ENCODE results near the gene LRRC7.
"Not testable (repeated sequence)": the region's sequence is repeated elsewhere in the genome, so short reads cannot be mapped to it uniquely, and the experiment has no call there.

LRRC7 gene

DNA sequence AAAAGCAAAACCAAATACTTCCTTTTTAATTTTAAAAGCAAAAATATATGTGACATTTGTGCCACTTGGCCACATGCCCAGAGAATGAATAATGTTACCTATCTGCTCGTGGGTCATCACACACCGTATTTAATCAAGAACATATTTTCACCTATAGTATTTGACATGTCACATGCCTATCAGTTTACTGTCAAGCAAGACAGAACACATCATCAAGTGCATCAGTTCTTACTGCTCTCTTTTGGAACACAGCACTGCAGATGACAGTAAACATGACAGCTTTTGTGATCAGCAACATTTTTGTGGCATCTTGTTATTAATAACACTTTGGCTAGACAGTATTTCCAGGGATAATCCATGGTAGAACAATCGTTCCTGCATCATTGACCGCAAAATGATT is 134.4 kb downstream of the LRRC7 start:
- no peak for DNase-seq

DNA sequence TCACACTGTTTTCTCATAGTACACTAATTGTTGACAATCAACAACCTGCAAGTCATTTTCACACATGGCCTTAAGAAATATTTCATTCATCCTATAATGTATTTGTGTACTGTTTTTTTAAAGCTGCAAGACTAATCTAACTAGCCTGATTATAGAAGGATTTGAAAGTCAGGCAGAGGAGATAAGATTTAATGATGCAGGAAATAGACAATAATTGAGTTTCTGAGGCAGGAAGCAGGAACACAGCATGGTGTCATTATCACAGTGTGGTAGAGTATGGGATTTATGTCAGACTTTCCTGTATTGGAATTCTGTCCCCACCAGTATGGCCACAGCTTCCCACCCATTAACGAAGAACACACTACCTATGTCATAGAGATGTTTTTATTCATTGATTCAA is 138.8 kb downstream of the LRRC7 start:
- DNase-seq: no peak

DNA sequence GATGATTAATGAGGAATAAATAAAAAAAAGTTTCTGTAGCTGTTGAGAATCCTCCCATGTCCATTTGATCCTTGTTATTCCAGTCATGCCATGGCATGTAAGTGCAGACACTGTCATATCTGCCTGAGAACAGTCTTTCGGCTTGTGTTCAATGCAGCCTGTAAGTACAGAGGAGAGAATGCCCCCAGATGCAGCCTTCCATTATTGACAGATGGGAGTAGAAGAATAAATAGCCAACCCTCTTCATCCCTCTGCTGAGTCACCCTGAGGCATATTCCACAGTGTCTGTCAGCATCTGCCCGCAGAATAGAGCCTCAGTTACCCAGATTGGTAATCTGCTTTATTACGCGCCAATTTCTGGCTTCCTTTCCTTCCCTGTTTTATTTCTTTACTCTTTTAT is 139.4 kb downstream of the LRRC7 start:
- no peak for DNase-seq

DNA sequence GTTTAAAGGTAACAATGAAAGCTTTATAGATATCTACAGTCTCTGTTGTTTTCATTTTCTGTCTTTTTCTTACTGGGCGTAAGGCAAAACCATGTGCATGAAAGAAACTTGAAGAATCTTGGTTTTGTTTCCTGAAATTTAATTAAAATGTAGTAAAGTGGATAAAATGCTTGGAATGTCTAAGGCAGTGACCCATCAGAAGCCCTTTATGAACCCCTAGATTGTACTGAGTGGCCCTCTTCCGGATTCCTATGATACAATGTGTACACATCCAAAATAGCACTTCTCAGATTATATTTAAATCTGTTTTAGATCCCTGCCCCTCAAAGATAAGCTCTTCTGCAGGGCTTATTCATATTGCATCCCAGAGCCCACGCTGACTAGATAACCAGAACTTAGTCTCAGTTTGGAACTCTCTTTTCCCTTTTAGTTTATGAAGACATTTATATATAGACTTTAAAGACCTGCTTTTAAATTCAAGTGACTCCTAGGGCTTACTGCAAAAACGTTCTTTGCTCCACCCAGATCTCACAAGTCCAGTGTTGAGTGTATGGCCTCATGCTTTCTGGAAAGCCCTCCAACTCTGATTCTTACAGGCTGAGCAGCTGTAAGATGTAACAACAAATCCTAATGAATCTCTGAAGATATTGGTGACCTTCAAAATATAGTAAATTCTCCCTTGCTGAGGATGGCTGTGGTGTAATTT is 142.9 kb downstream of the LRRC7 start:
- no peak for DNase-seq

DNA sequence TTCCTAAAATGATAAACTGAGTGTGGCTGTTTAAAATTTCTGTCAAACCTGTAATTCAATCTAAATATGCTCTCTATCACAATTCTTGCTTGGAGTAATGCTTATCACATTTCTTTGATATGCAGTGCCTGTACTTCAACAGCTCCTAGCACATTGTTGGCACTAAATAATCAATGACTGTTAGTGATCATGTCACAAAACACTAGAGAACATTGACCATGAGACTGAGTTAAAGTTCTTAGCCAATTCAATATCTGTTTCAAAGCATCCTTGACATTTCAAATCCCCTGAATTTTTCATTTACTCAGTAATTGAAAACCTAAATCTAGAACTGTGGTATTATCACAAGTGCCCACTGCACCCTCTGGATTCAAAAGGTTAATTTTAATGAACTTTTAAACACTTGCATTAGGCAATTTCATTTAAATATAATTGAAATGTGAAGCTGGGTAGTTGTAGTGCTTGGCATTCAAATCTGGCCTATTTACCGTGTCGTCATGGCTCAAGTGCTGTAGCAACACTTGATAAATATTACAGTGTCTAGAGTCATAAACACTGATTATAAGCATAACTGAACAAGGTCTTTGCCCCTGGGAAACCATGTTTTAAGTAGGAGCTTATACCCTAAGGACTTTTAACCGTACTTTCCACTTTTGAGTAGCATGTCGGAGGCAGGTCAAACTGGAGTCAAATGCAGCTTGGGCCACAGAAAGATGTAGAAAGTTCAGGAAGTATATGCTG is 143.6 kb downstream of the LRRC7 start:
- no peak for DNase-seq

DNA sequence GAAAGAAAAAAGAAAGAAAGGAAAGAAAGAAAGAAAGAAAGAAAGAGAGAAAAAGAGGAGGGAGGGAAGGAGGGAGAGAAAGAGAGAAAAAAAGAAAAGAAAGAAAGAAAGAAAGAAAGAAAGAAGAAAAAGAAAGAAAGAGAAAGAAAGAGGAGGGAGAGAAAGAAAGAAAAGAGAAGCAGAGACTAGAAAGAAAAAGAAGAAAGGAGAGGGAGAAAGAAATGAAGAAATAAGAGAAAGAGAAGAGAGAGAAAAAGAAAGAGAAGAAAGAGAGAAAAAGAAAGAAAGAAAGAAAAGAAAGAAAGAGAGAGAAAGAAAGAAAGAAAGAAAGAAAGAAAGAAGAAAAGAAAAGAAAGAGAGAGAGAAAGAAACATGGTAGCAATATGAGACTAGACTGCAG is 150.1 kb downstream of the LRRC7 start:
- DNase-seq: not testable (repeated sequence)

- no peak for DNase-seq
Observed at GRCh38 chr1:69728206-69728605, 160.5 kb downstream of the LRRC7 start.

DNA sequence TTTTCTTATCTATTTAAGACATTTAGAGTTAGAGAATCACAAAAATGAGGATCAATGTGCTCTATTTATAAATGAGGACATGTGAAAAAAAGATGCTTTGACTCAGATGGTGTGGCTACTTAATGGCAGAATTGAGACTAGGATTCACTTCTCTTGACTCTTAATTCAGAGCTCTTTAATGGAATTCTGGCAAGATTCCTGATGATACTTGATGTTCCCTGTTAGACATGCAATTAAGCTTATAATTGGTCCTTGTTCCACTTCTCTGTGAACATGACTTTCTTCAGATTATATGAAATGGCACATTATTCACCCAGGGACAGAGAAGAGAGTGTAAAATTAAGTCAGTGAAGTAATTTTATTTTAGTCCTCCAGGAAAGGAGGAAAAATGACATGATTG is 165.3 kb downstream of the LRRC7 start:
- DNase-seq: no peak

DNA sequence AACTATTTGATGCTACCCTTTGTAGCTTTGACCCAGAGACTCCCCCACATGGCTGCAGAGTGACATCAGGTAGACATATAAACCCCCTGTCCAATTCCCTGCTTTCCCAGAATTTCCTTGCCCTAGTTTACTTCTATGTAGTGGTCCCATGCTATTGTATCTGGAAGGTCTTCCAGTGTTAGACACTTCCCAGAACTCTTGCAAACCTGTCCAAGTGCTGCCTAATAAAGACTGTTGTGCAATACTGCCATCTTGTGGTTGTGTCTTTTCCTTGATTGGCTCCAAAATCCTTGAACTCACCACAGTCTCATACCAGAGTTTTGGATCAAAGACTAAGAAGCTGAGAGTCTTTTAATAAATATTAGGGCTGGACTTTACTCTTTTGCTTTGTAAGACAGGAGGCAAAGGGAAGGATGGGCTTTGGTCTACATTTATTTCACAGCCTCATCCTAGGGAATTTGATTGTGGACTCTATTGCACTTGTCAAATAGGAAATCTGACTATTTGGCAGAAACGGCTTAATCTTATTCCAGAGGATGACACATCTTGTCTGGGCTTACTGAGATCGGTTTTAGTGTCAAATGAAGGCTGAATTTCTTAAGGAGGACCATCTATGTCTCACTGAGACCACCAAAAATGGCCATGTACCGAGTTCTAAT is 169.9 kb downstream of the LRRC7 start:
- DNase-seq: peak in 1 of 2 experiments; percentile 28

DNA sequence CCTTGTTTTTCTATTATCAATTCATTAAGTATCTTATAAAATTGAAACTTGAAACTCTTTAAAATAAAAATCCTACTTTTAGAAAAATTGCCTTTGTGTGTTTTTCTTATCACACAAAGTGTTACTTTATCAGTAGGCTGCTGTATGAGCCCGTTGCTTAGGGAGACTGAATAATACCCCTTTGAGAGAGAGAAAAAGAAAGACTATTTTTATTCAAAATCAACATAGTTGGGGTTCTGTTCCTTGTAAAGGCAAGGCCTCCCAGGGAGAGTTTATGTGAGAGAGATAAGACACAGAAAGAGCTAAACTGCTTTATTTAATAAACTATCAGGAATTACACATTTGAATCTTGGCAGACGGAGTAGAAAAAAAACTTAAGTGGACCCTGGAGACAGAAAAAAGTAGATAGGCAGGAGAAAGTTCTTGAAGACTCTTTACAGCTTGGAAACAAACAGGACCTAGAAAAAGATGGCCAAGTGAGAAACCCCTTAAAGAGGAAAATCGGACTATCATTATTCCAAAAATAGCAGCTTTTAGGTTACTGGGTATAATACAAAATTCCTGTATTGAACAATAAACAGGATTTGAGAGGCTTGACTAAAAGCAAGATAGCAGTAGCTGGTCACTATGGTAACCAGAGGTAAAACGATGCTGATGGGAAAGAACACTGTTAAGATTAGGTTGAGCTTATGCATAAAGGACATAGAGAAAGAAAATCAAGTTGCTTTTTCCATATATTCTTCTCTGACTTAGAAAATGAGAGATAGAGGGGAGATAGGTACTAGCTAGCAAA is 170.9 kb downstream of the LRRC7 start:
- DNase-seq: no peak

GRCh38 chr1:69739251-69739605 is 171.5 kb downstream of the LRRC7 start:
- no peak for DNase-seq

GRCh38 chr1:69743146-69743545 is 175.4 kb downstream of the LRRC7 start:
- no peak for DNase-seq

DNA sequence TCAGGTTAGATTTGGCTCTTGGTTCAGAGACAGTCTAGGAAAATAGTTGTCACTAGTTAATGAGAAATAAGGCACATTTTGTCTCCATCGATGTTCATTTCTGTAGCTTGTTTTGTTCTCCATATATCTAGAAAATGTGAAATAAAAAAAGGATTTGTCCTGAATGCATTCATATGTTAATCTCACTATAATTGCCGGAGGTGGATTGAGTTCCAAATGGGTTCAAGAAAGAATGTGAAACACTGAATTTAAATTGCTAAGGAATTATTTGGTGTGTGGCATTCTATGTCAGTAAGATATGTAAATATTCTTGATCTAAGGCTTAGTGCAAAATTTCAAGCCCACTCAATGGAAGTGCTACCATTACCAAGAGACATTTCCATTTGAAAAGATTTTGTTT is 176.7 kb downstream of the LRRC7 start:
- DNase-seq: no peak

DNA sequence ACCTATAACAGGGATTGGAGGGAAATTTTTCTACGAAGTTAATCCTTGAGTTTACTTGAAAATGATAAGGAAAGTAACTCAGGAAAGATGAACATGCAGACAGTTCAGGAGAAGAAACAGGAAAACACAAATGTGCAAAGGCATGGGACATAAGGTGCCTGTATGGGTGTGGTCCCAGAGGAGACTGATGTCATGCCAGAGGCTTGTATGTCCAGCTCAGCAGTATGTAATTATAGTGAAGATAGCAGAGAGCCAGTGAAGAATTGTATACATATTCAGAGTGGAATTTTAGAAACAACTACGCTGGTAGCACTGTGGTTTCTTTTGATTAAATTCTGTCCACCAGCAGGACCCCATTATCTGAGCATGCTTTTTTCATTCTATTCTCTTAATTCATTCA is 179.5 kb downstream of the LRRC7 start:
- DNase-seq: no peak

DNA sequence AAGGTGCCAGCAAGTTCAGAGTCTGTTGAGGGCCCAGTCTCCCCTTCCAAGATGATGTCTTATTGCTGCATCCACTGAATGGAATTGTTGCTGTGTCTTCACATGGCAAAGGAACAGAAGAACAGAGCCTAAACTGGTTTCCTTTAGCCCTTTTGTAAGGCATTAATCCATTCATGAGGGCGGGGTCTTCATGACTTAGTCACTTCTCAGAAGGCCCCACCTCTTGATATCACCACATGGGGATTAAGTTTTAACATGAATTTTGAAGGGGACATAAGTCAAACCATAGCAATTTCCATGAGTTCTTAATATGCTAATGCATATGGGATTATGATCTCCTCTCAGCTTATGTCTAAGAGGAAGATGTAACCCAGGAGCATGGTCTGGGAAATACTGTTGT is 182.9 kb downstream of the LRRC7 start:
- DNase-seq: no peak

GRCh38 chr1:69752831-69753230 is 185.1 kb downstream of the LRRC7 start:
- DNase-seq: no peak

GRCh38 chr1:69754521-69754920 is 186.8 kb downstream of the LRRC7 start:
- no peak for DNase-seq

GRCh38 chr1:69755647-69756046 is 187.9 kb downstream of the LRRC7 start:
- DNase-seq: no peak

- DNase-seq: no peak
Observed at GRCh38 chr1:69765951-69766350, 198.2 kb downstream of the LRRC7 start.

- DNase-seq: no peak
Observed at GRCh38 chr1:69766431-69767180, 198.9 kb downstream of the LRRC7 start.

- DNase-seq: no peak
Observed at GRCh38 chr1:69776555-69776954, 208.8 kb downstream of the LRRC7 start.

DNA sequence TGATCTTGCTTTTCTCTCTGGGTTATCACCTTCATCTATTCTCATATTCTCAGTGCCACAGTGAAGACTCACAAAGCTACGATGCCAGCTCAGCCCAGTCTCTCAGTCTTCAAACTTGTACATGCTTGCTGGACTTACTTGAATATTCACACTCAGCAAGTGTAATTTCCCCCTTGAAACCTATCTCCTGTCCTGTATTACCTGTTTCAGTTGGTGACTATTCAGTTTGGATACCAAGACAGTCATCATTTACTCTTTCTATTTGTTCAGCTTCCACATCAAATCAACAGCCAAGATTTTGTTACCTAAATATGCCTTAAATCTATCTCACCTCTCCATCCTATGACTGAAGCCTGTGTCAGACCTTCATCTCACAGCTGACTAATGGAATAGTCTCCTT is 209.7 kb downstream of the LRRC7 start:
- no peak for DNase-seq

- DNase-seq: no peak
Observed at GRCh38 chr1:69777971-69778370, 210.2 kb downstream of the LRRC7 start.

Measured in SW 1271 (cell line).